ENCODE measurements around the gene HNRNPA2B1. TPM values are rescaled to one million over a fixed set of nuclear protein-coding genes. Genes with fewer than 3 reads are reported as not detected.

HNRNPA2B1 gene
- total and polyA plus RNA-seq, 2 donors (not counting 1 experiment from before 2014, with no cell fraction given): 167 to 524 TPM

DNA sequence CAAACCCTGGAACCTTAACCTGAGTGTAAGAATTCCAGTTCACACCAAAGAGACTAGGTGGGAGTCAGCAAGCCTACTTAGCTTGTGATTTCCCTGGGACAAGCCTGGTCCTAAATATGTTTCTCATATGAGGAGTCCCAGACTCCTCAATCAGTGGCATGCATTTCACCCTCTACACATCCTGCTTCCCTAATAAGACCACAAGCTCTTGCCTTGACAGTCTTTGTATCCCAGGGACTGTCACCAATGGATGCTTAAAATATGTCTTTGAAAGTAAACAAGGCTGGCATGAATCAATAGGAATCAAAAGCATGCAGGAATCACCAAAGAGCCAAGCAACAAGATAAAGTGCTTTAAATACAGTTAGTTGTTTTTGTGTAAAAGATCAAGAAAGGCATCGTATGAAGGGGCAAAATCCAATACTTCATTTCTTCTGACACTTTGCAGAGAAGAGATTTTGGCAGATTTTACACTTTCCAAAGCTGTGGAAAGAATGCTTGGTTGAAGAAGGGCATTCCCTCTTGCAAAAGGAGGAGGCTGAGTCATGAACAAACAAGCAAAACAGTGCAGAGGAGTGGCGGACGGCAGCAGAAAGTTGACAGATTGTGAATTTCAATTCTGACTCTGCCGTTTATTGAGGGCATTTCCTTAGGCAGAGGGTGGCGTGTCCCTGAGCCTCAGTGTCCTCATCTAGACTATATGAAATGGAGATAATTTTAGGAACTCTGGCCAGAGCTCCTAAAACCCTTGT lies 57.1 kb downstream of the HNRNPA2B1 start:
- Mint-ChIP-seq H3K4me3 (no peak overlapping the region), H3K4me1 (no peaks in the 10 kb centered on the region), H3K9me3 (ENCODE audit: insufficient read depth) (no peaks in the 10 kb centered on the region), H3K27ac (no peak overlapping the region), H3K27me3 (peaks cover 13% of the 10 kb centered on the region)
- no peak overlapping the region for H3K4me3 ChIP-seq (ENCODE audit: control extremely low read depth in 1 of 5, extremely low read depth in 1 of 5, insufficient read depth in 1 of 5, low read depth in 2 of 5, low read length in 4 of 5)
- no peak overlapping the region for H3K9ac ChIP-seq (ENCODE audit: low read length)
- intact Hi-C loops (cut with micrococcal nuclease): no loop called here
- peaks cover 0 to 9% (median 0%) of the 10 kb centered on the region in 3 donors for H3K9me3 ChIP-seq (ENCODE audit: control extremely low read depth in 1 of 3, control insufficient read depth in 2 of 3, insufficient read depth in 1 of 3, low read length in 2 of 3)
- ChIA-PET POLR2A (no interaction called here), CTCF (interaction anchor here (0.6 kb wide), 1 partner anchor 139 kb away, joined by 3 read pairs; no protein-coding TSS in a partner anchor)
- no peaks in the 10 kb centered on the region for H3K79me2 ChIP-seq (ENCODE audit: control insufficient read depth, insufficient read depth, low read length)
- H3K4me2 ChIP-seq (replicated peaks; ENCODE audit: low read depth, low read length, poor library complexity, severe bottlenecking): no peak overlapping the region
- no peak overlapping the region for H2AFZ ChIP-seq (ENCODE audit: insufficient read depth, low read depth, low read length, poor library complexity, severe bottlenecking)
- ATAC-seq (ENCODE audit: low read depth): no peak
- no peaks in the 10 kb centered on the region for H4K20me1 ChIP-seq (ENCODE audit: control insufficient read depth, insufficient read depth, low read length, poor library complexity, severe bottlenecking)
- no peak overlapping the region for H3K27ac ChIP-seq (ENCODE audit: low read length in 2 of 2)
- H3K4me1 ChIP-seq (ENCODE audit: control insufficient read depth in 2 of 2, insufficient read depth in 2 of 2, low read length in 2 of 2): no peaks in the 10 kb centered on the region
- TF ChIP-seq, protein P1, sequence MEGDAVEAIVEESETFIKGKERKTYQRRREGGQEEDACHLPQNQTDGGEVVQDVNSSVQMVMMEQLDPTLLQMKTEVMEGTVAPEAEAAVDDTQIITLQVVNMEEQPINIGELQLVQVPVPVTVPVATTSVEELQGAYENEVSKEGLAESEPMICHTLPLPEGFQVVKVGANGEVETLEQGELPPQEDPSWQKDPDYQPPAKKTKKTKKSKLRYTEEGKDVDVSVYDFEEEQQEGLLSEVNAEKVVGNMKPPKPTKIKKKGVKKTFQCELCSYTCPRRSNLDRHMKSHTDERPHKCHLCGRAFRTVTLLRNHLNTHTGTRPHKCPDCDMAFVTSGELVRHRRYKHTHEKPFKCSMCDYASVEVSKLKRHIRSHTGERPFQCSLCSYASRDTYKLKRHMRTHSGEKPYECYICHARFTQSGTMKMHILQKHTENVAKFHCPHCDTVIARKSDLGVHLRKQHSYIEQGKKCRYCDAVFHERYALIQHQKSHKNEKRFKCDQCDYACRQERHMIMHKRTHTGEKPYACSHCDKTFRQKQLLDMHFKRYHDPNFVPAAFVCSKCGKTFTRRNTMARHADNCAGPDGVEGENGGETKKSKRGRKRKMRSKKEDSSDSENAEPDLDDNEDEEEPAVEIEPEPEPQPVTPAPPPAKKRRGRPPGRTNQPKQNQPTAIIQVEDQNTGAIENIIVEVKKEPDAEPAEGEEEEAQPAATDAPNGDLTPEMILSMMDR (IDR thresholded peaks at IDR 0.05): no peak
- TF ChIP-seq EZH2 (IDR thresholded peaks at IDR 0.05; ENCODE audit: borderline replicate concordance, insufficient read depth, low read depth, low read length, poor library complexity, severe bottlenecking): no peak
- no peaks in the 10 kb centered on the region for H3K36me3 ChIP-seq (replicated peaks in 1 of 2; ENCODE audit: control extremely low read depth in 1 of 2, control insufficient read depth in 1 of 2, extremely low read depth in 1 of 2, insufficient read depth in 2 of 2, low read length in 1 of 2)
- peaks cover 0 to 10% (median 1%) of the 10 kb centered on the region in 4 experiments for H3K27me3 ChIP-seq (replicated peaks in 1 of 4; ENCODE audit: control extremely low read depth in 1 of 4, control insufficient read depth in 3 of 4, insufficient read depth in 4 of 4, low read length in 3 of 4)
- 97% methylated on average over 4 of the region's 5 CpGs for WGBS (ENCODE audit: insufficient coverage)
- DNase-seq: no peak

DNA sequence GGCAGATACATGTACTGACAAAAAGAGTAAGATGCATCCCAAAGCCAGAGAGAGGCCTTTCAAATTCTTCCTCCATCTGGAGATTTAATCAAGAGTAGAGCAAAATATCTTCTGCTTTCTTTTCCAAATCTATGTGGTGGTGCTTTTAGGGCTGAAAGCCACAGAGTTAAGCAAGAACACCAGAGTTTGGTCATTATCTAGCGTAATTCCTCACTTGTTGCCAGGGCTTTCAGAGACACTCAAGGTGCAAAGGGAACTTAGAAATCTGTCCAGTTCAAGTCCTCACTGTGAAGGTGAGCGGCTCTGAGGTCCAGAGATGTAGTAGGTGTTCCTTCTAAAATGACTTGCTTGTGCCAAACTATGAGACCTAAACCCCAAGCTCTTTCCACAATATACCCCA lies 59.5 kb downstream of the HNRNPA2B1 start:
- no peak overlapping the region for H3K27ac Mint-ChIP-seq
- ChIA-PET POLR2A (no interaction called here), CTCF (interaction anchor here (0.7 kb wide), 1 partner anchor 25 kb away, joined by 3 read pairs; no protein-coding TSS in a partner anchor)
- no peak overlapping the region for H3K4me3 ChIP-seq (ENCODE audit: control extremely low read depth in 1 of 5, extremely low read depth in 1 of 5, insufficient read depth in 1 of 5, low read depth in 2 of 5, low read length in 4 of 5)
- H3K4me2 ChIP-seq (replicated peaks; ENCODE audit: low read depth, low read length, poor library complexity, severe bottlenecking): no peak overlapping the region
- no peaks in the 10 kb centered on the region for H3K4me1 Mint-ChIP-seq
- no peak overlapping the region for H3K9ac ChIP-seq (ENCODE audit: low read length)
- H3K36me3 ChIP-seq (replicated peaks in 1 of 2; ENCODE audit: control extremely low read depth in 1 of 2, control insufficient read depth in 1 of 2, extremely low read depth in 1 of 2, insufficient read depth in 2 of 2, low read length in 1 of 2): no peaks in the 10 kb centered on the region
- WGBS (ENCODE audit: insufficient coverage): no CpG with 5 or more reads among the region's 2 CpGs
- no peaks in the 10 kb centered on the region for H3K79me2 ChIP-seq (ENCODE audit: control insufficient read depth, insufficient read depth, low read length)
- no peaks in the 10 kb centered on the region for H3K9me3 ChIP-seq (ENCODE audit: control extremely low read depth in 1 of 3, control insufficient read depth in 2 of 3, insufficient read depth in 1 of 3, low read length in 2 of 3)
- H2AFZ ChIP-seq (ENCODE audit: insufficient read depth, low read depth, low read length, poor library complexity, severe bottlenecking): no peak overlapping the region
- H3K27ac ChIP-seq (ENCODE audit: low read length in 2 of 2): no peak overlapping the region
- DNase-seq (no peak), ATAC-seq (ENCODE audit: low read depth) (no peak)
- no peaks in the 10 kb centered on the region for H3K4me1 ChIP-seq (ENCODE audit: control insufficient read depth in 2 of 2, insufficient read depth in 2 of 2, low read length in 2 of 2)
- no peak overlapping the region for H3K4me3 Mint-ChIP-seq
- peaks cover 13% of the 10 kb centered on the region for H3K27me3 Mint-ChIP-seq
- no peaks in the 10 kb centered on the region for H3K9me3 Mint-ChIP-seq (ENCODE audit: insufficient read depth)
- H3K27me3 ChIP-seq (replicated peaks in 1 of 4; ENCODE audit: control extremely low read depth in 1 of 4, control insufficient read depth in 3 of 4, insufficient read depth in 4 of 4, low read length in 3 of 4): peaks cover 0 to 10% (median 0%) of the 10 kb centered on the region in 4 experiments
- TF ChIP-seq EZH2 (IDR thresholded peaks at IDR 0.05; ENCODE audit: borderline replicate concordance, insufficient read depth, low read depth, low read length, poor library complexity, severe bottlenecking): no peak
- TF ChIP-seq, protein P1 (IDR thresholded peaks at IDR 0.05): no peak
- no peaks in the 10 kb centered on the region for H4K20me1 ChIP-seq (ENCODE audit: control insufficient read depth, insufficient read depth, low read length, poor library complexity, severe bottlenecking)
- intact Hi-C loops (cut with micrococcal nuclease): no loop called here

Data from B cell (primary cell).